ENCODE measurements around the gene PTPN23. TPM values are rescaled to one million over a fixed set of nuclear protein-coding genes. Genes with fewer than 3 reads are reported as not detected.

PTPN23 gene
- total and polyA plus RNA-seq, 2 experiments from 2014 or later, result 17.1 to 18.7 TPM

GRCh38 chr3:47370887-47371697, 9.7 kb upstream of the PTPN23 start:
- peak; percentile 12 for TF ChIP-seq CTCF (IDR thresholded peaks at IDR 0.05; ENCODE audit: low read depth, low read length)
- no peaks in the 10 kb centered on the region for H3K36me3 ChIP-seq
- no peaks in the 10 kb centered on the region for H3K9me3 ChIP-seq (ENCODE audit: low read depth)
- no peak overlapping the region for H3K27ac ChIP-seq
- H3K4me3 ChIP-seq, result no peak overlapping the region
- no peaks in the 10 kb centered on the region for H3K27me3 ChIP-seq
- no peaks in the 10 kb centered on the region for H3K4me1 ChIP-seq (ENCODE audit: low read depth)
- peak; percentile 16 to 24 for DNase-seq (ENCODE audit: low read depth in 1 of 2, low spot score in 1 of 2)

- H3K27ac ChIP-seq, result no peak overlapping the region
- no peak for TF ChIP-seq CTCF (IDR thresholded peaks at IDR 0.05; ENCODE audit: low read depth, low read length)
- H3K9me3 ChIP-seq (ENCODE audit: low read depth), result no peaks in the 10 kb centered on the region
- H3K4me3 ChIP-seq, result no peak overlapping the region
- peaks cover 3% of the 10 kb centered on the region for H3K4me1 ChIP-seq (ENCODE audit: low read depth)
- H3K36me3 ChIP-seq, result no peaks in the 10 kb centered on the region
- H3K27me3 ChIP-seq, result no peaks in the 10 kb centered on the region
- DNase-seq (ENCODE audit: low read depth in 1 of 2, low spot score in 1 of 2), result no peak
Measured at GRCh38 chr3:47374587-47374986, 6.2 kb upstream of the PTPN23 start.

GRCh38 chr3:47376393-47376792, 4.4 kb upstream of the PTPN23 start:
- H3K4me3 ChIP-seq, result no peak overlapping the region
- no peak for TF ChIP-seq CTCF (IDR thresholded peaks at IDR 0.05; ENCODE audit: low read depth, low read length)
- H3K9me3 ChIP-seq (ENCODE audit: low read depth), result no peaks in the 10 kb centered on the region
- DNase-seq (ENCODE audit: low read depth in 1 of 2, low spot score in 1 of 2), result no peak
- no peaks in the 10 kb centered on the region for H3K36me3 ChIP-seq
- H3K27ac ChIP-seq, result no peak overlapping the region
- peaks cover 7% of the 10 kb centered on the region for H3K4me1 ChIP-seq (ENCODE audit: low read depth)
- no peaks in the 10 kb centered on the region for H3K27me3 ChIP-seq

- H3K9me3 ChIP-seq (ENCODE audit: low read depth), result no peaks in the 10 kb centered on the region
- H3K27me3 ChIP-seq, result no peaks in the 10 kb centered on the region
- no peak overlapping the region for H3K4me3 ChIP-seq
- no peak for TF ChIP-seq CTCF (IDR thresholded peaks at IDR 0.05; ENCODE audit: low read depth, low read length)
- H3K27ac ChIP-seq, result no peak overlapping the region
- no peak for DNase-seq (ENCODE audit: low read depth in 1 of 2, low spot score in 1 of 2)
- H3K36me3 ChIP-seq, result no peaks in the 10 kb centered on the region
- peaks cover 7% of the 10 kb centered on the region for H3K4me1 ChIP-seq (ENCODE audit: low read depth)
Measured at GRCh38 chr3:47377186-47377585, 3.6 kb upstream of the PTPN23 start.

DNA sequence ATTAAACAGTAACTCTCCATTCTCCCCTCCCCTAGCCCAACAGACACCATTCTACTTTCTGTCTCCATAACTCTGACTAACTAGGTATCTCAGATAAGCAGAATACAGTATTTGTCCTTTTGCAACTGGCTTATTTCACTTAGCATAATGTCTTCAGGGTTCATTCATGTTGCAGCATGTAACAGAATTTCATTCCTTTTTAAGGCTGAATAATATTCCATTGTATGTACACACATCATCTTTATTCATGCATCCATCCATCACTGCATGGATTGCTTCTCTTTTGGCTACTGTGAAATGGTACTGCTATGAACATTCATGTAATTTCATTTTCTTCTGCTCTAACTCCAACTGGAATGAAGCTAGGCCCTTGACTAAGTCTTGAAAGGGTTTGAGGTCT, 2.0 kb upstream of the PTPN23 start:
- H3K27me3 ChIP-seq, result no peaks in the 10 kb centered on the region
- H3K27ac ChIP-seq, result no peak overlapping the region
- no peak overlapping the region for H3K4me3 ChIP-seq
- no peaks in the 10 kb centered on the region for H3K9me3 ChIP-seq (ENCODE audit: low read depth)
- no peak for DNase-seq (ENCODE audit: low read depth in 1 of 2, low spot score in 1 of 2)
- no peak for TF ChIP-seq CTCF (IDR thresholded peaks at IDR 0.05; ENCODE audit: low read depth, low read length)
- H3K4me1 ChIP-seq (ENCODE audit: low read depth), result peaks cover 7% of the 10 kb centered on the region
- H3K36me3 ChIP-seq, result no peaks in the 10 kb centered on the region

All from cardiac muscle cell (in vitro differentiated cells and primary cell).